Sigmoid colon (tissue), 7 donors: Measurements from ENCODE around the gene WHRN. TPM values are rescaled to one million over a fixed set of nuclear protein-coding genes. Genes with fewer than 3 reads are reported as not detected.

Source experiments
- DNase-seq: peaks from one replicate; pipeline ENCODE4 v3.0.0-alpha.2; 2019
- H3K27ac ChIP-seq, 4 donors: fragments of 200-600 bp; sonication (generic); one replicate each; pipeline ENCODE4 v1.5.1; 2016 to 2019; ENCODE audit warnings: mild to moderate bottlenecking in 1 of 4
- H3K27me3 ChIP-seq, 3 donors: fragments of 200-600 bp; sonication (generic); one replicate each; pipeline ENCODE4 v1.5.1; 2019; ENCODE audit warnings: mild to moderate bottlenecking in 1 of 3
- H3K36me3 ChIP-seq, 4 donors: fragments of 200-600 bp; sonication (generic); one replicate each; pipeline ENCODE4 v1.5.1; 2016 to 2019
- H3K4me1 ChIP-seq, 4 donors: fragments of 200-600 bp; sonication (generic); one replicate each; pipeline ENCODE4 v1.5.1; 2017 to 2019
- H3K4me3 ChIP-seq, 4 donors: fragments of 200-600 bp; sonication (generic); one replicate each; pipeline ENCODE4 v1.5.1; 2017 to 2019; ENCODE audit warnings: mild to moderate bottlenecking in 2 of 4, moderate library complexity in 1 of 4
- H3K9me3 ChIP-seq, 4 donors: fragments of 200-600 bp in 3 of 4; sonication (generic) in 3 of 4; one replicate each; pipeline versions ENCODE4 v1.5.1 to v1.6.1; 2013 to 2019
- EP300 ChIP-seq, 4 donors: sonication (generic); formaldehyde crosslinking; IDR thresholded peaks; one replicate each; pipeline ENCODE4 v1.6.1; 2017; ENCODE audit warnings: antibody characterized with exemption in 4 of 4
- POLR2A ChIP-seq, 2 donors: fragments of 450-650 bp; IDR thresholded peaks; one replicate each; pipeline ENCODE4 v1.6.1; 2016; ENCODE audit warnings: antibody characterized with exemption in 2 of 2, mild to moderate bottlenecking in 2 of 2, moderate library complexity in 2 of 2
- POLR2AphosphoS5 ChIP-seq, 4 donors: sonication (generic); formaldehyde crosslinking; IDR thresholded peaks; one replicate each; pipeline ENCODE4 v1.6.1; 2017; ENCODE audit warnings: antibody characterized with exemption in 4 of 4
- WGBS, 2 donors: extraction: QIAGEN DNeasy Blood & Tissue Kit; methylation state at CpG; one replicate each; pipeline ENCODE4 v1.1.7; 2013; 5-methylcytosine and 5-hydroxymethylcytosine counted together
- intact Hi-C: fragments of 100-400 bp; cut with DNase I; formaldehyde crosslinking; loops from one replicate; pipeline ENCODE4 v1.15.1; 2023
- polyA plus RNA-seq, 3 donors: library from polyadenylated mRNA; stranded (reverse); fragments of 200-250 nt; gene quantifications; one replicate each; pipeline ENCODE4 v1.2.3, GENCODE V29; 2013
- total RNA-seq, 4 donors: library from RNA; depleted of rRNA; stranded (reverse); fragments of >200 nt; gene quantifications; one replicate each; pipeline ENCODE4 v1.1.0, GENCODE V29; 2016
- TF ChIP-seq, protein P1 (sequence below), 4 experiments: fragments of 450-650 bp in 3 of 4; fragments of 200-600 bp in 1 of 4; IDR thresholded peaks; one replicate each; pipeline ENCODE4 v1.5.1; 2016 to 2019; ENCODE audit warnings: antibody characterized with exemption in 4 of 4, mild to moderate bottlenecking in 3 of 4, moderate library complexity in 2 of 4
- donor health status: healthy with polysubstance abuse.
- donor health status: Bipolar disorder and iron deficiency.
- donor health status: healthy.

WHRN gene
- total and polyA plus RNA-seq, 7 donors, result 0.60 to 7.8 (median 5.4) TPM

DNA sequence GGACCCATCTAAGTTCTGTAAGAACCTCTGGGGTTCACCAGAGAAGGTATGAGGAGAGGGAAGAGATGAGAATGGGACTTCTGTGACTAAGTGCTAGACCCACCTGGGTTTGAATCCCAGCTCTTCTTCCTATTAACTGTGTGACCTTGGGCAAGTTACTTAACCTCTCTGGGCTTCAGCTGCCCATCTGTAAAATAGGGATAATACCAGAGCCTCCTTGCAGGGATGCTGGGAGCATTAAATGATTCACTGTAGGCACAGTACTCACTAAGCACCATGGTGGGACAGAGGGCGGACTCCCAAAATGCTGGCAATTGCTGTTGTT, 53.6 kb downstream of the WHRN start:
- no peak for DNase-seq
- no peaks in the 10 kb centered on the region for H3K9me3 ChIP-seq
- no peaks in the 10 kb centered on the region for H3K27me3 ChIP-seq
- no peak for TF ChIP-seq POLR2AphosphoS5 (IDR thresholded peaks at IDR 0.05)
- no peak overlapping the region for H3K4me3 ChIP-seq
- no peaks in the 10 kb centered on the region for H3K36me3 ChIP-seq
- no peaks in the 10 kb centered on the region for H3K4me1 ChIP-seq
- H3K27ac ChIP-seq, result no peak overlapping the region
- intact Hi-C loops, result no loop called here
- WGBS, 2 donors, result 97 to 100% methylated on average over 1 of the region's 1 CpG

- Histone ChIP-seq H3K27me3 (no peaks in the 10 kb centered on the region), H3K4me1 (no peaks in the 10 kb centered on the region), H3K36me3 (no peaks in the 10 kb centered on the region), H3K27ac (no peak overlapping the region), H3K4me3 (no peak overlapping the region), H3K9me3 (no peaks in the 10 kb centered on the region)
- 78 to 79% methylated on average over 12 of the region's 12 CpGs for WGBS, 2 donors
- DNase-seq, result no peak
- TF ChIP-seq EP300 (IDR thresholded peaks at IDR 0.05) (no peak), POLR2AphosphoS5 (IDR thresholded peaks at IDR 0.05) (no peak), POLR2A (IDR thresholded peaks at IDR 0.05) (no peak)
- TF ChIP-seq, protein P1, sequence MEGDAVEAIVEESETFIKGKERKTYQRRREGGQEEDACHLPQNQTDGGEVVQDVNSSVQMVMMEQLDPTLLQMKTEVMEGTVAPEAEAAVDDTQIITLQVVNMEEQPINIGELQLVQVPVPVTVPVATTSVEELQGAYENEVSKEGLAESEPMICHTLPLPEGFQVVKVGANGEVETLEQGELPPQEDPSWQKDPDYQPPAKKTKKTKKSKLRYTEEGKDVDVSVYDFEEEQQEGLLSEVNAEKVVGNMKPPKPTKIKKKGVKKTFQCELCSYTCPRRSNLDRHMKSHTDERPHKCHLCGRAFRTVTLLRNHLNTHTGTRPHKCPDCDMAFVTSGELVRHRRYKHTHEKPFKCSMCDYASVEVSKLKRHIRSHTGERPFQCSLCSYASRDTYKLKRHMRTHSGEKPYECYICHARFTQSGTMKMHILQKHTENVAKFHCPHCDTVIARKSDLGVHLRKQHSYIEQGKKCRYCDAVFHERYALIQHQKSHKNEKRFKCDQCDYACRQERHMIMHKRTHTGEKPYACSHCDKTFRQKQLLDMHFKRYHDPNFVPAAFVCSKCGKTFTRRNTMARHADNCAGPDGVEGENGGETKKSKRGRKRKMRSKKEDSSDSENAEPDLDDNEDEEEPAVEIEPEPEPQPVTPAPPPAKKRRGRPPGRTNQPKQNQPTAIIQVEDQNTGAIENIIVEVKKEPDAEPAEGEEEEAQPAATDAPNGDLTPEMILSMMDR (IDR thresholded peaks at IDR 0.05), result no peak
- intact Hi-C loops, result no loop called here
Observed at GRCh38 chr9:114450833-114451706, 54.2 kb downstream of the WHRN start.

GRCh38 chr9:114450181-114450580, 55.1 kb downstream of the WHRN start:
- Histone ChIP-seq H3K9me3 (no peaks in the 10 kb centered on the region), H3K4me1 (no peaks in the 10 kb centered on the region), H3K4me3 (no peak overlapping the region), H3K27ac (no peak overlapping the region), H3K36me3 (no peaks in the 10 kb centered on the region), H3K27me3 (no peaks in the 10 kb centered on the region)
- DNase-seq, result no peak
- WGBS, 2 donors, result 84 to 85% methylated on average over 3 of the region's 3 CpGs
- TF ChIP-seq POLR2AphosphoS5 (IDR thresholded peaks at IDR 0.05), result no peak
- TF ChIP-seq, protein P1 (IDR thresholded peaks at IDR 0.05), result no peak
- no peak for TF ChIP-seq EP300 (IDR thresholded peaks at IDR 0.05)
- TF ChIP-seq POLR2A (IDR thresholded peaks at IDR 0.05), result no peak
- intact Hi-C loops, result no loop called here

DNA sequence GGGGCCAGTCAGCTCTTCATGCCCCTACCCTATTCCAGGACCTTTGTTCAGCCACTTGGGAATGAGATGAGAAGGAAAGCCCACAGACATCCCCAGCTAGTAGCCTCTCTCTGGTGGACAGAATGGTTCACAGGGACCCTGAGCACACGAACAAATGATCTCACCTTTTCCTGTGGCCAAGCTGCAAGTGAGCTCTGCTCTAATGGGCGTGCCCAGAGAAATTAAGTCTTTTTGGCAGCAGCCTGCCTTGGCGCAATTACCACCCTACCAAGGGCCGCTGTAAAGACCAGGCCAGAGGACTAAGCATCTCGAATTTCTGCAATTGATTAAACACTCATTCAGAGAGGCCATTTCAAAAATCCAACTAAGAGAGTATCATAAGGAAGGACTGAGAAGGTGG, 56.0 kb downstream of the WHRN start:
- no peaks in the 10 kb centered on the region for H3K36me3 ChIP-seq
- no peaks in the 10 kb centered on the region for H3K4me1 ChIP-seq
- no peaks in the 10 kb centered on the region for H3K27me3 ChIP-seq
- intact Hi-C loops, result no loop called here
- H3K27ac ChIP-seq, result no peak overlapping the region
- no peak for DNase-seq
- H3K9me3 ChIP-seq, result no peaks in the 10 kb centered on the region
- WGBS, 2 donors, result 53 to 73% methylated on average over 5 of the region's 5 CpGs
- H3K4me3 ChIP-seq, result no peak overlapping the region
- TF ChIP-seq, protein P1 (IDR thresholded peaks at IDR 0.05), result no peak
- TF ChIP-seq EP300 (IDR thresholded peaks at IDR 0.05), result no peak
- TF ChIP-seq POLR2A (IDR thresholded peaks at IDR 0.05), result no peak
- TF ChIP-seq POLR2AphosphoS5 (IDR thresholded peaks at IDR 0.05), result no peak

- Histone ChIP-seq H3K9me3 (no peaks in the 10 kb centered on the region), H3K4me1 (no peaks in the 10 kb centered on the region), H3K27me3 (no peaks in the 10 kb centered on the region), H3K27ac (no peak overlapping the region), H3K36me3 (no peaks in the 10 kb centered on the region), H3K4me3 (no peak overlapping the region)
- TF ChIP-seq POLR2A (IDR thresholded peaks at IDR 0.05) (no peak), EP300 (IDR thresholded peaks at IDR 0.05) (no peak), POLR2AphosphoS5 (IDR thresholded peaks at IDR 0.05) (no peak)
- TF ChIP-seq, protein P1 (IDR thresholded peaks at IDR 0.05), result no peak
- intact Hi-C loops, result no loop called here
- no peak for DNase-seq
- WGBS, 2 donors, result 66 to 87% methylated on average over 2 of the region's 2 CpGs
Observed at GRCh38 chr9:114448706-114449105, 56.6 kb downstream of the WHRN start.
